NCI-H2196 treated with DMSO at 0.1 percent for 48 hours (cell line): ENCODE data around the gene GLB1L2.

Experiments used
- DNase-seq: peaks from one replicate; lab custom pipeline; 2025; ENCODE audit not compliant: unreplicated experiment; lab: John Stamatoyannopoulos, UW

The GLB1L2 gene

GRCh38 chr11:134401825-134402809 is 70.3 kb downstream of the GLB1L2 start:
- DNase-seq = peak; percentile 13

- no peak for DNase-seq
Measured at GRCh38 chr11:134402910-134403309, 71.1 kb downstream of the GLB1L2 start.

GRCh38 chr11:134404575-134405341 is 73.0 kb downstream of the GLB1L2 start:
- DNase-seq = no peak

- no peak for DNase-seq
Measured at GRCh38 chr11:134405436-134405835, 73.6 kb downstream of the GLB1L2 start.

- no peak for DNase-seq
Measured at GRCh38 chr11:134405841-134406240, 74.1 kb downstream of the GLB1L2 start.

- no peak for DNase-seq
Measured at GRCh38 chr11:134406264-134407185, 74.7 kb downstream of the GLB1L2 start.

- no peak for DNase-seq
Measured at GRCh38 chr11:134407321-134407828, 75.6 kb downstream of the GLB1L2 start.

- no peak for DNase-seq
Measured at GRCh38 chr11:134407923-134408322, 76.1 kb downstream of the GLB1L2 start.

- no peak for DNase-seq
Measured at GRCh38 chr11:134409552-134410429, 78.0 kb downstream of the GLB1L2 start.

GRCh38 chr11:134410766-134411165 is 79.0 kb downstream of the GLB1L2 start:
- no peak for DNase-seq

GRCh38 chr11:134412203-134413042 is 80.6 kb downstream of the GLB1L2 start, which contains the start of gene B3GAT1:
Gene B3GAT1, minus strand, starts transcription at chr11:134412242. Its CDS starts 24,583 bp downstream, at chr11:134387659.
- DNase-seq = peak; percentile 33

GRCh38 chr11:134413043-134413825 is 81.4 kb downstream of the GLB1L2 start:
- DNase-seq = no peak

GRCh38 chr11:134413826-134414731 is 82.3 kb downstream of the GLB1L2 start:
- DNase-seq = no peak

- DNase-seq = no peak
Measured at GRCh38 chr11:134414766-134415765, 83.3 kb downstream of the GLB1L2 start.

- no peak for DNase-seq
Measured at GRCh38 chr11:134416726-134417125, 84.9 kb downstream of the GLB1L2 start.
